Stimulated activated CD8-positive, alpha-beta memory T cell treated with anti-CD3 and anti-CD28 coated beads, Interleukin-15, amount 100 ng/mL, for 24 hours (primary cell): ENCODE measurements around the gene KCNK15.

Experiments used
- DNase-seq: peaks from one replicate; pipeline ENCODE4 v3.0.0-alpha.2; 2020; ENCODE audit warnings: low read depth

Gene KCNK15

DNA sequence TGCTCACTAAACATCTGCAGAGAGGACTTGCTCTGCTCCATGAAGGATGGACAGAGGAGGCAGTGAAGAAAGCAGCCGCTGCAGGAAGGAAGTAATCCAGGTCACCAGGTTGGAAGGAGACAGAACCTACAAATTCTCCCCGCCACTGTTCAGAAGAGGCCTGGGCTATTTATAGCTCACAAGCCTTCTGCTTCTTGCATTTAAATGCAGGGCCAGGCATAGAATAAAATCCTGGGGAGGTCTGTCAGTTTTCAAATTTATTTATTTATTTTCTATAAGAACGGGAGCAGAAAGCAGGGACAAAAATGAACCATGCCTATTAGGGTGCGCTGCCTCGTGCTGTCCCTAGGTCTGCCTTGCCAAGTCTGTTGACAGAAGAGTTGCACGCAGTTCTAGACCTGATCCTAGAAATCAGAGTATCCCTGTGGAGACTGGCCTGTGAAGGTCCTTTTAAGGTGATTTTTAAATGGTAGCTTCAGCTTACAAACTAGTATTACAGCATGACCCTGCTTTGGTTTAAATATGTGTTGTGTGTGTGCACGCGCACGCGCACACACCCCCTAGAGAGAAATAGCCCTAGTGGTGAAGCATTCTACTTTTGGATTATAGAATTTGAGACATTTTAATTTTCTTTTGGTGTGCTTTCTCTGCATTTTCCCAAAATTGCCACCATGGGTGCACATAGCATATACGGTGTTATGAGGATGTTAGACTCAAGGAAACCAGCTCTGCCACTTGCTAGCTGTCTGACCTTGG, 45.2 kb downstream of the KCNK15 start:
- DNase-seq: no peak

GRCh38 chr20:44792796-44793195, 47.1 kb downstream of the KCNK15 start:
- DNase-seq: no peak

GRCh38 chr20:44795836-44796235, 50.2 kb downstream of the KCNK15 start:
- DNase-seq: no peak

DNA sequence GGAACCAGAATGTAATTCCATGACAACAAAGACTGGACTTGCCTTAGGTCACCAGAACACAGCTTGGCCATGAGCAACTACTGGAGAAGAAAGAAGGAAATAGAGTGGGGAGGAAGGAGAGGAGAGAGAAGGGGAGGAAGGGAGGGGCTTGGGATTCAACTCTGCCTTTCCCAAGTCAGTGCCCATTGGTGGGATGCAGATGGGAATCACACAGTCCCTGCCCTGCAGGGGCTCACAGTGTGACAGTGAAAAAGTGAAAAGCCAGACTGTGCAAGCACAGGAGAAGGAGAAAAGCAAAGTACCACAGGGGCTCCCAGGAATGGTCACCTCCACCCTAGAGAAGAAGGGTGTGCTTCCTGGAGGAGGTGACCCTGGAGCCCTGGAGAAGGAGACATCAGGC, 50.6 kb downstream of the KCNK15 start:
- no peak for DNase-seq

DNA sequence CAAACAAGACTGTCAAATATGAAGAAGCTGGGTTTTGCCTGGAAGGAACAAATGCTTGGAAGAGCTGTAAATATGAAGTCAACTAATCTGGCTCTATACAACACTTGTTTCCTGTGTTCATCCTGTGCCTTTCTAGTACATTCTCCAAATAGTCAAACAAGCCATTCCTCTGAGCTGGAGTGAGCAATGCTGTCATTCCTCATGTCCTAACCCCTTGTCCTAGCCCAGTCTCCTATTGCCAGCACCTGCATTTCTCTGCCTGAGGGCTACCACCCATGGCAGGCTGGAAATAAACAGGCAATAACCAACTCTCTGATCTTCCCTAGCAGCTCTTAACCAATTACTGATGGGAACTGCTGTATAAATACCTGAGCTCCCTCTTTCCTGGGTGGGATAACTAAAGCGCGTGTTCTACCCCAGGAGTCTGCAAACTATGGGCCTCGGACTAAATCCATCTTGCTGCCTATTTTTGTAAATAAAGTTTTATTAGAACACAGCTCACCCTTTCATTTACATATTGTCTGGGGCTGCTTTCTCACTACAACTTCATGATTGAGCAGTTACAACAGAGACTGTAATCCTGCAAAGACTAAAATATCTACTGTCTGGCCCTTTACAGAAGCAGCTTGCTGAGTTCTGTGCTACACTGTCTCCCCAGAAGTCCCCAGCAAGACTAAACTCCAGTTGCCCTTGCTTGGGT, 51.2 kb downstream of the KCNK15 start:
- DNase-seq: no peak

- DNase-seq: no peak
These were observed 54.0 kb downstream of the KCNK15 start for GRCh38 chr20:44799691-44800090.

GRCh38 chr20:44800391-44801046, 54.9 kb downstream of the KCNK15 start:
- DNase-seq: no peak
